Choroid plexus epithelial cell (primary cell): Measurements from ENCODE around the gene RAB13.
"Not testable (repeated sequence)": the region's sequence is repeated elsewhere in the genome, so short reads cannot be mapped to it uniquely, and the experiment has no call there.

ENCODE experiments used
- DNase-seq: peaks from one replicate; pipeline ENCODE4 v3.0.0-alpha.2; 2010; ENCODE audit warnings: low read depth
- H3K4me3 ChIP-seq: 2 replicates; pipeline ENCODE4 v1.5.1; 2011; ENCODE audit warnings: low read depth, mild to moderate bottlenecking, control low read depth, low read length, moderate library complexity
- TF ChIP-seq, protein P1 (sequence below): conservative IDR thresholded peaks from 2 replicates; pipeline ENCODE4 v1.5.1; 2011; ENCODE audit warnings: low read depth, mild to moderate bottlenecking, control low read depth, inconsistent platforms, low read length, moderate library complexity

The RAB13 gene

DNA sequence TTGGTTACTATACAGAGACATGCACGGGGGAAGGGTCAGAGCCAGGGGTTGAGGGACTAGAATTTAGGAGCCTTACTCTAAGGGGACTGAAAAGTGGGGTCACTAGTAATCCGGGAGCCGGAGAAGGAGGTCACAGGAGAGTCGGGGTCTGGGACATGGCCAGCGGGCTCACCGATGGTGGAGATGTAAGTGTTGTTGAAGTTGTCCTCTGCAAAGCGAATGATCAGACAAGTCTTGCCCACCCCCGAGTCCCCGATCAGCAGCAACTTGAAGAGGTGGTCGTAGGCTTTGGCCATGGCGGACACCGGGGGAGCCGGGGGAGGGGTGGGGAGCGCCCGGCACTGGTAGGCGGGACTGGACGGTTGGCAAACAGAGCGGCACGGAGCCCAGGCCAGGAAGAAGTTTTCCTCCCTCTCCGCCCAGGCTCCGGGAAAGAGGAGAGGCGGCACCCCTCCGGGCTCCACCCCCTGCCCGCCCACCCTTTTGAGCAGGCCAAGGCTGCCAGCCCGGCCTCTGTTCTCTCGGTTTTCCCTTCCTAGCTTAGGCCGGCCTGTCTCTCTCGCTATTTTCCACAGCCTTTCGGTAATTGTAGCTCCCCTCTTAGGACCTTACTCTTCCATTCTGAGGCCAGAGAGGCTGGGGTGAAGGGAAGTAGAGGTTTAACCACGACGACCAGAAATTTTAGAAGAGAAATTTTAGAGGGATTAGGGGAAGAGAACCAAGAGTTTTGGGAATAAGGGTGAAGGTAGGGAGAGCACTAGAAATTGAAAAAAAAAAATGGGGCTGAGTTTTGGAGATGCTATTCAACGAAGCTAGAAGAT, at the start of gene RAB13:
Gene RAB13 (minus strand): TSS at position 399 of the 821 bp plus-strand sequence. CDS start 103 bp downstream, at position 296.
- TF ChIP-seq, protein P1, sequence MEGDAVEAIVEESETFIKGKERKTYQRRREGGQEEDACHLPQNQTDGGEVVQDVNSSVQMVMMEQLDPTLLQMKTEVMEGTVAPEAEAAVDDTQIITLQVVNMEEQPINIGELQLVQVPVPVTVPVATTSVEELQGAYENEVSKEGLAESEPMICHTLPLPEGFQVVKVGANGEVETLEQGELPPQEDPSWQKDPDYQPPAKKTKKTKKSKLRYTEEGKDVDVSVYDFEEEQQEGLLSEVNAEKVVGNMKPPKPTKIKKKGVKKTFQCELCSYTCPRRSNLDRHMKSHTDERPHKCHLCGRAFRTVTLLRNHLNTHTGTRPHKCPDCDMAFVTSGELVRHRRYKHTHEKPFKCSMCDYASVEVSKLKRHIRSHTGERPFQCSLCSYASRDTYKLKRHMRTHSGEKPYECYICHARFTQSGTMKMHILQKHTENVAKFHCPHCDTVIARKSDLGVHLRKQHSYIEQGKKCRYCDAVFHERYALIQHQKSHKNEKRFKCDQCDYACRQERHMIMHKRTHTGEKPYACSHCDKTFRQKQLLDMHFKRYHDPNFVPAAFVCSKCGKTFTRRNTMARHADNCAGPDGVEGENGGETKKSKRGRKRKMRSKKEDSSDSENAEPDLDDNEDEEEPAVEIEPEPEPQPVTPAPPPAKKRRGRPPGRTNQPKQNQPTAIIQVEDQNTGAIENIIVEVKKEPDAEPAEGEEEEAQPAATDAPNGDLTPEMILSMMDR: no peak
- DNase-seq: peak; percentile 81
- peak within 1 kb of the TSS; percentile 83 for H3K4me3 ChIP-seq

DNA sequence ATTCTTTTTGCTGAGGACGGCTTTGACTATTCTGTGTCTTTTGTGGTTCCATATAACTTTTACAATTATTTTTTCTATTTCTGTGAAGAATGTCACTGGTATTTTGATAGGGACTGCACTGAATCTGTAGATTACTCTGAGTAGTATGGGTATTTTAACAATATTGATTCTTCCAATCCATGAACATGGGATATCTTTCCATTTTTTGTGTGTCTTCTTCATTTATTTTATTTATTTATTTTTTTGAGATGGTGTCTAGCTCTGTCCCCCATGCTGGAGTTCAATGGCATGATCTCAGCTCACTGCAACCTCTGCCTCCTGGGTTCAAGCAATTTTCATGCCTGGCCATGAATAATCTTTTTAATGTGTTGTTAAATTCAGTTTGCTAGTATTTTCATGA, 47.6 kb upstream of the RAB13 start:
- not testable (repeated sequence) for H3K4me3 ChIP-seq, DNase-seq

DNA sequence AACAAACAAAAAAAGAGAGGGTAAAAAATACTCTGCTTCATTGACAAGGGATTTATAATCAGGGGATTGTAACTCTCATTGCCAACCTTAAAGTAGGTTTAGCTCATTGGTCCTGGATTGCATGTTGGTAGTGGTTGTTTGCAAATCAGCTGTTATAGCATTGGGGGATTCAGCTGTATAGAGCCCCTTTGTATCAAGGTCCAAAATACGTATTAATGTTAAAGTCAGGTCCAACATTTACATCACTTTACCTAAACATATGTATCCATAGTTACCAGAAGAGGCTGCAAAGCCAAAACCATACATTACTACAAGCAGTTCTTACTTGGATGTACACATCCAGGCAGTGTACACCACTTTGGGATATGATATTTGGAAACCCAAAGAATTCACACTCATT, 33.8 kb upstream of the RAB13 start:
- no peak overlapping the region for H3K4me3 ChIP-seq
- TF ChIP-seq, protein P1: no peak
- DNase-seq: no peak

DNA sequence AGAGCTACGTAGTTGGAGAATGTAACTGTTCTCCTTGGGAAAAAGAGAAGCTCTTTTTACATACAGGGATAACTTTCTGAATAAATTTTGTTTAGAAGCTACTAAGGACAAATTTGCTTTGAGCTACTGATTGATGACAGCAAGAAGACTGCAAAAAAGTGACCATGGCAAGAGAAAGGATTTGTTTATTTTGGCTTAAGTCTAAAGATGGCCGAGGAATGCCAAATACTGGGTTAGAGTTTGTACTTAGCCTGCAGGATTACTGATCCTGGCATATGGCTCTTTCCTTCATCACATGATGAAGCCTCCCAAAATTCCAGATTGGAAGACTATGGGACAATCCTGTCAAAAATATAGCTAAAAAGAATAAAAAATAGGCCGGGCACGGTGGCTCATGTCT, 33.1 kb upstream of the RAB13 start:
- TF ChIP-seq, protein P1: no peak
- H3K4me3 ChIP-seq: no peak overlapping the region
- DNase-seq: no peak

DNA sequence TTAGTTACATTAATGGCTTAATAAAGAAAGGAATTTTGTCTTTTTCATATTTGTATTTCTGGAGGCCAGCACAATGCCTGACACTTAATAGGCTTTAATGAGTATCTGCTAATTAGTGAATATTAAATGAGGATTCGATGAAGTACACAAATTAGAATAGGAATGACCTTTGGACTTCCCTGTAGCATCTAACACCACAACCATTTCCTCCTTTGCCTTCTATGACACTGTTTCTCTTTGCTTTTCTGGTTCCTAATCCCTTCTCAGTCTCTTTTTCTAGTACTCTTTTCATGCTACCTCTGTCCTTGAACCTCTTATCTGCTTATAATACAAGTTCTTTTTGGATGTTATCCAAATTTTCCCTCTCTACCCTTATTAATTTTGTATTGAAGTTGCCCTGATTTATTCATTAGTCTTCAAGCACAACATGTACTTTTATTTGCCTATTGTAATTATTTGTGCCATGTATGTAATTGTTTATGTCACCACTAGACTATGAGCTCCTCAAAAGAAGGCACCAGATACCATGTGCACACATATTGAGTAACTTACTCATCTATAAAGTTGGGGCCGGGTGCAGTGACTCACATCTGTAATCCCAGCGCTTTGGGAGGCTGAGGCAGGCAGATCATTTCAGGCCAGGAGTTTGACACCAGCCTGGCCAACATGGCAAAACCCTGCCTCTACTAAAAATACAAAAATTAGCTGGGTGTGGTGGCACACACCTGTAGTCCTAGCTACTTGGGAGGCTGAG, 28.2 kb upstream of the RAB13 start:
- TF ChIP-seq, protein P1: no peak
- peak; percentile 68 for DNase-seq
- H3K4me3 ChIP-seq: no peak overlapping the region

DNA sequence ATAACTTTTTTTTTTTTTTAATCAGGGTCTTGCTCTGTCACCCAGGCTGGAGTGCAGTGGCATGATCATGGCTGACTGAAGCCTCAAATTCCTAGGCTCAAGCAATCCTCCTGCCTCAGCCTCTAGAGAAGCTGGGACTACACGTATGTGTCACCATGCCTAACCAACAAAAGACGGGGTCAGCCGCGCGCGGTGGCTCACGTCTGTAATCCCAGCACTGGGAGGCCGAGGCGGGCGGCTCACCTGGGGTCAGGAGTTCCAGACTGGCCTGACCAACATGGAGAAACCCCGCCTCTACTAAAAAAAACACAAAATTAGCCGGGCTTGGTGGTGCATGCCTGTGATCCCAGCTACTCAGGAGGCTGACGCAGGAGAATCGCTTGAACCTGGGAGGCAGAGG, 26.4 kb upstream of the RAB13 start:
- not testable (repeated sequence) for H3K4me3 ChIP-seq

DNA sequence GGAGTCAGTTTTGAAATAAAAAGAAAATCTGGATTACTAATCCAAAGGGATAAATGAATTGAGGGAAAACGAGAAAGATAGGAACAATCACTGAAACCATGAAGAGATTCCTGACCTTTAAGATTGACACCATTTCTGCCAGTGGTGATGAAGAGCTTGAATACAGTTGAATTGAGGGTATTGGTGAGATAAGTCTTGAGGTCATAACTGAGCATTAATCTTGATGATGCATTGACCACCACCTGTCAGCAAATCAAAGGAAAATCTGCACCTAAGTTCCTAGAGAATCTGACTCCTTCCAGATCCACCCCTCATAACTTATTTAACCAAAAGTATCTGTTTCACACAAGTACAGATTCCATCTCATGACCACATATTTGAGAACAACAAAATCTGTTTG, 26.0 kb upstream of the RAB13 start:
- TF ChIP-seq, protein P1: no peak
- DNase-seq: no peak

More for the DNA sequence above, 26.4 kb upstream of the RAB13 start:
- not testable (repeated sequence) for DNase-seq

DNA sequence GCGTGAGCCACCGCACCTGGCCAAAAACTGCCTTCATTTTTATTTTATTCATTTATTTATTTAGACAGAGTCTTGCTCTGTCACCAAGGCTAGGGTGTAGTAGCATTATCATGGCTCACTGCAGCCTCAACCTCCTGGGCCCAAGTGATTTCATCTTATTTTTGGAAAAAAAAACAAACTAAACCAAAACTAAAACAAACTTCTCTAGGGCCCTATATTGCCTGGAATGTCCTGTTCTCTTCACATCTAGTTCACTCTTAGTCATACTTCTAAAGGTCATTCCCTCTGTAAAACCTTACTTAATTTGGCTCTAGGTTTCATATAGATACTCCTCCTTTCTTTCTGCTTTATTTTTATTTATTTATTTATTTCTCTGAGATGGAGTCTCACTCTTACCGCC, 20.0 kb upstream of the RAB13 start:
- peak; percentile 89 for DNase-seq
- no peak overlapping the region for H3K4me3 ChIP-seq
- TF ChIP-seq, protein P1: no peak

More for the DNA sequence above, 26.0 kb upstream of the RAB13 start:
- H3K4me3 ChIP-seq: no peak overlapping the region
